HG03571 (cell line): ENCODE results near the gene ST3GAL4.
"Not testable (repeated sequence)": the region's sequence is repeated elsewhere in the genome, so short reads cannot be mapped to it uniquely, and the experiment has no call there.

Experiments used
- ATAC-seq: cut with Tn5 transposase; IDR thresholded peaks from one replicate; pipeline ENCODE4 v1.9.1; 2021; ENCODE audit not compliant: unreplicated experiment

The ST3GAL4 gene

GRCh38 chr11:126361400-126361799 lies 5.9 kb downstream of the ST3GAL4 start:
- no peak for ATAC-seq

- ATAC-seq, result no peak
Observed at GRCh38 chr11:126362879-126363655, 7.6 kb downstream of the ST3GAL4 start.

- no peak for ATAC-seq
Observed at GRCh38 chr11:126363706-126364248, 8.3 kb downstream of the ST3GAL4 start.

GRCh38 chr11:126364735-126365134 lies 9.2 kb downstream of the ST3GAL4 start:
- ATAC-seq, result not testable (repeated sequence)

GRCh38 chr11:126365508-126365907 lies 10.0 kb downstream of the ST3GAL4 start:
- not testable (repeated sequence) for ATAC-seq

- ATAC-seq, result no peak
Observed at GRCh38 chr11:126366064-126366822, 10.8 kb downstream of the ST3GAL4 start.

- not testable (repeated sequence) for ATAC-seq
Observed at GRCh38 chr11:126366823-126367654, 11.6 kb downstream of the ST3GAL4 start.

- not testable (repeated sequence) for ATAC-seq
Observed at GRCh38 chr11:126367806-126368205, 12.3 kb downstream of the ST3GAL4 start.

GRCh38 chr11:126368336-126369119 lies 13.0 kb downstream of the ST3GAL4 start:
- not testable (repeated sequence) for ATAC-seq

- no peak for ATAC-seq
Observed at GRCh38 chr11:126370016-126370415, 14.5 kb downstream of the ST3GAL4 start.

GRCh38 chr11:126371595-126371994 lies 16.1 kb downstream of the ST3GAL4 start:
- no peak for ATAC-seq

- ATAC-seq, result not testable (repeated sequence)
Observed at GRCh38 chr11:126373389-126374066, 18.0 kb downstream of the ST3GAL4 start.

GRCh38 chr11:126374562-126375300 lies 19.2 kb downstream of the ST3GAL4 start:
- not testable (repeated sequence) for ATAC-seq

GRCh38 chr11:126375726-126376125 lies 20.2 kb downstream of the ST3GAL4 start:
- ATAC-seq, result no peak

- ATAC-seq, result no peak
Observed at GRCh38 chr11:126378763-126379162, 23.3 kb downstream of the ST3GAL4 start.

- ATAC-seq, result no peak
Observed at GRCh38 chr11:126380909-126381308, 25.4 kb downstream of the ST3GAL4 start.

- not testable (repeated sequence) for ATAC-seq
Observed at GRCh38 chr11:126381960-126382359, 26.5 kb downstream of the ST3GAL4 start.

GRCh38 chr11:126382641-126383040 lies 27.2 kb downstream of the ST3GAL4 start:
- not testable (repeated sequence) for ATAC-seq
